HepG2 (cell line): Measurements from ENCODE around the gene SLC12A9. TPM values are rescaled to one million over a fixed set of nuclear protein-coding genes. Genes with fewer than 3 reads are reported as not detected.

ENCODE experiments used
- ATAC-seq: fragments of 200-7000 bp; cut with Tn5 transposase; 3 replicates; pipeline ENCODE4 v1.9.1; 2020; ENCODE audit warnings: mild to moderate bottlenecking, moderate library complexity
- BruUV-seq: library from RNA; stranded (reverse); fragments of 400-500 nt; replicated peaks from 2 replicates; lab custom pipeline; 2021; lab: Mats Ljungman, UMichigan
- CTCF ChIA-PET: fragments of 300-600 bp; formaldehyde crosslinking; extraction: SDS; loops from one replicate; lab custom pipeline; 2021; ENCODE audit warnings: low total read pairs, inconsistent platforms, low intra/inter-chr PET ratio; lab: Yijun Ruan, JAX
- POLR2A ChIA-PET: fragments of 350-600 bp; sonication (Branson Sonifier 250); formaldehyde crosslinking; loops from one replicate; lab custom pipeline; 2020; ENCODE audit warnings: antibody characterized with exemption, inconsistent platforms; lab: Yijun Ruan, JAX
- DNase-seq: peaks from one replicate; pipeline ENCODE4 v3.0.0-alpha.2; 2015; ENCODE audit warnings: low spot score
- FAIRE-seq: peaks from 3 replicates; lab custom pipeline; 2011; peaks lifted over from hg19 to GRCh38; lab: Jason Lieb, UNC
- H2AFZ ChIP-seq: one replicate; pipeline ENCODE4 v1.6.1; 2011; ENCODE audit warnings: low read length, inconsistent platforms
- H3K27ac ChIP-seq: fragments of 300-600 bp; 3 replicates; pipeline ENCODE4 v1.8.0; 2011; ENCODE audit warnings: mixed run types, mild to moderate bottlenecking, mixed read lengths, low read length, inconsistent platforms; ENCODE audit not compliant: insufficient read depth; ENCODE audit errors: extremely low read length
- H3K27me3 ChIP-seq, 2 experiments: fragments of 200-600 bp in 1 of 2; 2 replicates in 1 of 2; 3 replicates in 1 of 2; pipeline versions ENCODE4 v1.6.0 to v1.8.0; 2011; ENCODE audit warnings: low read length in 2 of 2, mild to moderate bottlenecking in 2 of 2, moderate library complexity in 2 of 2, inconsistent platforms in 1 of 2; ENCODE audit not compliant: insufficient read depth in 2 of 2, control insufficient read depth in 1 of 2
- H3K36me3 ChIP-seq, 2 experiments: fragments of 200-600 bp in 1 of 2; replicated peaks in 1 of 2; 2 replicates in 1 of 2; 3 replicates in 1 of 2; pipeline versions ENCODE4 v1.5.1 to v1.8.0; 2011; ENCODE audit warnings: low read length in 2 of 2, inconsistent platforms in 1 of 2; ENCODE audit not compliant: insufficient read depth in 2 of 2, control insufficient read depth in 1 of 2
- H3K4me1 ChIP-seq: 2 replicates; pipeline ENCODE4 v1.5.1; 2012; ENCODE audit warnings: low read length, inconsistent platforms; ENCODE audit not compliant: insufficient read depth
- H3K4me2 ChIP-seq: 2 replicates; pipeline ENCODE4 v1.6.0; 2011; ENCODE audit warnings: low read depth, low read length, inconsistent platforms
- H3K4me3 ChIP-seq, 3 experiments: fragments of 200-600 bp in 1 of 3; sonication (generic), shearing (Covaris generic) in 1 of 3; replicated peaks in 1 of 3; 2 replicates each; pipeline ENCODE4 v1.5.1; 2011 to 2016; ENCODE audit warnings: low read length in 3 of 3, inconsistent platforms in 2 of 3, low read depth in 2 of 3, mild to moderate bottlenecking in 2 of 3, control low read depth in 1 of 3, mixed read lengths in 1 of 3; ENCODE audit not compliant: insufficient read depth in 1 of 3
- H3K79me2 ChIP-seq: one replicate; pipeline ENCODE4 v1.6.1; 2011; ENCODE audit warnings: low read length, inconsistent platforms; ENCODE audit not compliant: insufficient read depth
- H3K9ac ChIP-seq: 2 replicates; pipeline ENCODE4 v1.6.0; 2011; ENCODE audit warnings: mild to moderate bottlenecking, low read depth, low read length, inconsistent platforms; ENCODE audit not compliant: insufficient read depth
- H3K9me3 ChIP-seq: 2 replicates; pipeline ENCODE4 v1.5.1; 2012; ENCODE audit warnings: mild to moderate bottlenecking, low read length
- H4K20me1 ChIP-seq: 2 replicates; pipeline ENCODE4 v1.6.0; 2011; ENCODE audit warnings: inconsistent platforms, mild to moderate bottlenecking, low read length, moderate library complexity; ENCODE audit not compliant: insufficient read depth
- ARID4A ChIP-seq: sonication (generic); formaldehyde crosslinking; IDR thresholded peaks from 2 replicates; pipeline ENCODE4 v1.5.0; 2020; ENCODE audit warnings: mild to moderate bottlenecking, missing genetic modification reagents, borderline replicate concordance
- ETV6 ChIP-seq: sonication (generic); formaldehyde crosslinking; conservative IDR thresholded peaks from 2 replicates; pipeline ENCODE4 v1.4.0; 2020; ENCODE audit warnings: missing genetic modification reagents
- MAX ChIP-seq: IDR thresholded peaks from 2 replicates; pipeline ENCODE4 v1.6.1; 2012; ENCODE audit warnings: inconsistent platforms
- SIN3A ChIP-seq: IDR thresholded peaks from 2 replicates; pipeline ENCODE4 v1.6.1; 2011; ENCODE audit warnings: low read depth, mild to moderate bottlenecking, control low read depth, low read length, borderline replicate concordance
- TGIF2 ChIP-seq: IDR thresholded peaks from 2 replicates; pipeline ENCODE4 v1.6.1; 2016; ENCODE audit warnings: control low read depth, missing compliant biosample characterization
- XRCC5 ChIP-seq: fragments of 200-400 bp; formaldehyde crosslinking; optimal IDR thresholded peaks from 2 replicates; pipeline ENCODE3; 2017; ENCODE audit warnings: mild to moderate bottlenecking, low read length
- ZBTB20 ChIP-seq: sonication (generic); formaldehyde crosslinking; IDR thresholded peaks from 2 replicates; pipeline ENCODE4 v1.8.1; 2023; ENCODE audit warnings: missing genetic modification reagents, low read depth, mild to moderate bottlenecking, borderline replicate concordance
- ZFP91 ChIP-seq: sonication (generic); formaldehyde crosslinking; IDR thresholded peaks from 2 replicates; pipeline ENCODE4 v1.9.0; 2022; ENCODE audit warnings: missing genetic modification reagents, mild to moderate bottlenecking, borderline replicate concordance
- ZNF180 ChIP-seq: sonication (generic); formaldehyde crosslinking; IDR thresholded peaks from 2 replicates; pipeline ENCODE4 v1.4.0; 2020; ENCODE audit warnings: low read depth, missing genetic modification reagents, borderline replicate concordance
- ZNF687 ChIP-seq: sonication (generic); formaldehyde crosslinking; IDR thresholded peaks from 2 replicates; pipeline ENCODE4 v1.5.1; 2020; ENCODE audit warnings: mild to moderate bottlenecking, missing genetic modification reagents, moderate library complexity
- ZNF749 ChIP-seq: sonication (generic); formaldehyde crosslinking; IDR thresholded peaks from 2 replicates; pipeline ENCODE4 v1.8.0; 2022; ENCODE audit warnings: mild to moderate bottlenecking, missing genetic modification reagents, moderate library complexity, borderline replicate concordance
- ZNF816 ChIP-seq: sonication (generic); formaldehyde crosslinking; IDR thresholded peaks from 2 replicates; pipeline ENCODE4 v1.8.0; 2022; ENCODE audit warnings: missing genetic modification reagents, mild to moderate bottlenecking, borderline replicate concordance
- ZSCAN30 ChIP-seq: sonication (generic); formaldehyde crosslinking; IDR thresholded peaks from 2 replicates; pipeline ENCODE4 v1.5.0; 2020; ENCODE audit warnings: mild to moderate bottlenecking, missing genetic modification reagents
- WGBS: methylation state at CpG from one replicate; pipeline ENCODE4 v1.1.6; 2017; ENCODE audit warnings: low lambda C conversion rate; 5-methylcytosine and 5-hydroxymethylcytosine counted together
- in situ Hi-C: cut with HindIII; loops from 2 replicates; pipeline ENCODE4 v1.10.0; 2017; ENCODE audit warnings: low pct_unique_long_range_greater_than_20kb; ENCODE audit not compliant: extremely low pct_ligation_motif_present
- intact Hi-C: fragments of 100-400 bp; cut with micrococcal nuclease; formaldehyde crosslinking; loops from one replicate; pipeline ENCODE4 v1.10.0; 2022; ENCODE audit not compliant: unreplicated experiment
- polyA plus RNA-seq, 8 experiments: library from polyadenylated mRNA; depleted of rRNA in 3 of 8; stranded (reverse) in 7 of 8; unstranded in 1 of 8; fragments of >200 nt; fragmentation: Illumina TruSeq in 4 of 8; extraction: Trizol in 4 of 8; gene quantifications; 2 replicates each; pipeline versions ENCODE4 v1.2.1 to v1.2.3, GENCODE V29; 2011 to 2016; ENCODE audit warnings: low read depth in 4 of 8, missing spikeins in 1 of 8, mixed read lengths in 1 of 8; ENCODE audit not compliant: insufficient read depth in 1 of 8
- total RNA-seq, 5 experiments: library from RNA; depleted of rRNA; stranded (reverse); fragments of >200 nt; fragmentation: Illumina TruSeq; extraction: Trizol; gene quantifications; 2 replicates each; pipeline ENCODE4 v1.2.3, GENCODE V29; 2016; ENCODE audit warnings: low read depth in 1 of 5

SLC12A9 gene
- total and polyA plus RNA-seq, 2 of the 13 experiments (the other 11 are each of a cell fraction or from before 2014, with no cell fraction given) = 8.7 to 16.6 TPM

GRCh38 chr7:100825215-100825671 lies 27.3 kb upstream of the SLC12A9 start:
- H3K4me1 ChIP-seq = peaks cover 48% of the 10 kb centered on the region
- peaks cover 17 to 26% of the 10 kb centered on the region in 2 experiments for H3K36me3 ChIP-seq
- POLR2A ChIA-PET = interaction anchor here (1.3 to 4.1 kb wide), 3 partner anchors 10 to 26 kb away, joined by 6 to 69 read pairs (median 38); no protein-coding TSS in a partner anchor
- H3K79me2 ChIP-seq = peaks cover 36% of the 10 kb centered on the region
- peak overlapping the region; percentile 78 for H3K9ac ChIP-seq
- H2AFZ ChIP-seq = no peak overlapping the region
- no peaks in the 10 kb centered on the region; a peak in 2 of 5 replicates for H3K27me3 ChIP-seq
- WGBS = 55% methylated on average over 13 of the region's 16 CpGs
- in situ Hi-C loops = no loop called here
- peaks cover 13% of the 10 kb centered on the region; the same call in 1 of the 2 replicates for H4K20me1 ChIP-seq
- CTCF ChIA-PET = interaction anchor here (1.5 kb wide), 1 partner anchor 26 kb away, joined by 5 read pairs; no protein-coding TSS in a partner anchor
- H3K4me3 ChIP-seq = peak overlapping the region; percentile 81 to 90 (median 87)
- intact Hi-C loops = no loop called here
- DNase-seq (no peak), ATAC-seq (peak; percentile 13; the same call in 2 of the 3 replicates), FAIRE-seq (no peak)
- H3K4me2 ChIP-seq = peak overlapping the region; percentile 95
- H3K9me3 ChIP-seq = no peaks in the 10 kb centered on the region
- BruUV-seq = no TSS peak
- H3K27ac ChIP-seq = peak overlapping the region; percentile 25
- TF ChIP-seq ARID4A (peak; percentile 62), TGIF2 (CRISPR knock-in tag) (peak; percentile 81; the same call in 1 of the 2 replicates), ZSCAN30 (CRISPR knock-in tag) (no peak), ZBTB20 (CRISPR knock-in tag) (no peak), MAX (peak; percentile 36), ZNF749 (CRISPR knock-in tag) (no peak), ZNF687 (CRISPR knock-in tag) (peak; percentile 27; the same call in 1 of the 2 replicates), ZNF180 (CRISPR knock-in tag) (no peak), XRCC5 (peak; percentile 10), ETV6 (CRISPR knock-in tag) (0 out of 2 replicates have a peak, but pooled peaks have one; percentile 49), ZNF816 (CRISPR knock-in tag) (no peak), ZFP91 (CRISPR knock-in tag) (0 out of 2 replicates have a peak, but pooled peaks have one; percentile 12), SIN3A (0 out of 2 replicates have a peak, but pooled peaks have one; percentile 61)
